ENCODE measurements around the gene SLC16A10.
"Not testable (repeated sequence)": the region's sequence is repeated elsewhere in the genome, so short reads cannot be mapped to it uniquely, and the experiment has no call there.

Gene SLC16A10

DNA sequence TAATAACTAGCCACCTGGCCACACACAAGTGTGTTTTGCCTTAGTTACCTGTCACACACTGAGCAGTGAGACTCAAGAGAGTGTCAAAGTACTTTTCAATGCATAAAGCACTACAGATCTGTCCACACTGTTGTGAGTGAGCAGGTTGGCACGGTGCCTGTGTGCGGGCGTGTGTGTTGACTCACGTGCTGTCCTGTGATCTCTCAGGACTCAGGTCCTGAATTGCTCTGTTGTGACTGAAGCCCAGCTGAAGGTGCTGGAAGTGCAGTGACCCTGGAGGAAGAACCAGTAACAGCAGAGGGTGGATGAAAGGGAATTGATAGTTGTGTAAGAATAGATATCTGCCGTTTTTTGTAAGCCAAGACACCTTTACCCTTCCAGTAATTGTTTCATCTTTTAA, 18.3 kb downstream of the SLC16A10 start:
- Mint-ChIP-seq H3K4me3 (no peak overlapping the region), H3K36me3 (ENCODE audit: low read depth) (peaks cover 6% of the 10 kb centered on the region)

DNA sequence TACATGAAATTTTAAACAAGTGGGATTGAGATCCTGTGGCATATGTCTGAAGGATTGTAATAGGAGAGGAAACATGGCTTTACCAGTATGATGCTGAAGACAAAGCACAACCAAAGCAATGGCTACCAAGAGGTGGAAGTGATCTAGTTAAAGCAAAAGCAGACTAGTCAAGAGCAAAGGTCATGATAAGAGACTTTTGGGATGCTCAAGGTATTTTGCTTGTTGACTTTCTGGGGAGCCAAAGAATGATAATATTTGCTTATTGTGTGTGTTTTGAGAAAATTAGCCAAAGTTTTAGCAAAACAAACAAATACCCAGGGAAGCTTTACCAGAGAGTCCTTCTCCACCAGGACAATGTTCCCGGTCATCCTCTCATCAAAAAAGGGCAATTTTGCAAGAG, 20.3 kb downstream of the SLC16A10 start:
- H3K4me3 Mint-ChIP-seq, result no peak overlapping the region
- peaks cover 6% of the 10 kb centered on the region for H3K36me3 Mint-ChIP-seq (ENCODE audit: low read depth)
- no peak overlapping the region for H3K27ac Mint-ChIP-seq
- DNase-seq, result no peak
- H3K4me1 Mint-ChIP-seq (ENCODE audit: low read depth), result peaks cover 23% of the 10 kb centered on the region
- peaks cover 11% of the 10 kb centered on the region for H3K9me3 Mint-ChIP-seq
- H3K27me3 Mint-ChIP-seq, result no peaks in the 10 kb centered on the region

More for the DNA sequence above, 18.3 kb downstream of the SLC16A10 start:
- Mint-ChIP-seq H3K9me3 (peaks cover 11% of the 10 kb centered on the region), H3K27me3 (no peaks in the 10 kb centered on the region), H3K27ac (no peak overlapping the region), H3K4me1 (ENCODE audit: low read depth) (peaks cover 17% of the 10 kb centered on the region)
- peak; percentile 42 for DNase-seq

DNA sequence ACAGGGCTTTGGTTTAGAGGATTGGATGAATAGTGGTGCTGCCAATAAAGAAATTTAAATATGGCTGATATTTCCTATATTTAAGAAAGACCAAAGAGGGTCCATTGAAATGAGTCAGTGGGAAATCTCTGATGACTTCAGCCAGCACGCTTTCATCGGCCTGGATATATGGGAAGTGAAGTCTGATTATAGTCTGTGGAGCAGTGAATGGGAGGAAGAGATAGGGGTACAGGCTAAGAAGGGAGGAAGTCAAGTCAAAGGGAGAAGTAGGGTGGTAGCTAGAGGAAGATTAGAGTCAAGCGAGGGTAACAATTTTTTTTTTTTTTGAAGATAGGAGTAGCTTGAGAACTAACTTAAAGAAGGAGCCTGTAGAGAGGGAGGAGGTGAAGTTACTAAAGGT, 22.7 kb downstream of the SLC16A10 start:
- H3K27me3 Mint-ChIP-seq, result no peaks in the 10 kb centered on the region
- no peak overlapping the region for H3K27ac Mint-ChIP-seq

DNA sequence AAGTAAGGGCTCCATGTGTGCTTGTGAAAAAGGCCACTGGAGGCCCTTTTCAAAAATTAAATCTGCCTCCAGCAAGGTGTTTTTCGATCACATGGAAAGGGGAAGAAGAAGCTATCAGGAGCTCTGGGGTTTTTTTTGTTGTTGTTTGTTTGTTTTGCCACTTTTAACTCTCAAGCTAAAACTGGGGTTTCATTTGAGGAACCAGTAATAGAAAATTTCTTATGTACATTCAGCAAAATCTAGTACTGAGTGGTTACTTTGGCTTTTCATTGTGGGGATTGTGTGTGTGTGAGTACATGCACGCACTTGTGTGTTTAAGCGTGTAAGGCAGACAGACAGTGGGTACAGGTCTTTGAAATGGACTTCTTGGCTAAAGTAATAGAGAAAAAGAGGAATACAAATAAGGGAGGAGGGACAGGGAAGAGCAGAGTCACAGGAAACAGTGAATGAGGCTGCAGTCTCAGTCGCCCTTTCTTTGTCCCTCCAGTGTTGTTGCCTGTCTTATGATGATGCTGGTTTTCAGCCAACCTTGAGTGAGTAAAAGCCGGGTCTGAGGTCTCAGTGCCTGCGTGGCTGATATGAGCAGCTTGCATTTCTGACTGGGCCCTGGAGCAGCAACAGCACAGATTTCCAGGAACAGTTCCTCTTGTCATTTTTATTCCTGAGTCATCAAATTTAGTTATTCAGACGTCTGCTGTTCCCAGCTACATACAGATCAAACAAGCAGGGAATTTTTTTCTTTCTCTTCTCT, 26.2 kb downstream of the SLC16A10 start:
- no peaks in the 10 kb centered on the region for H3K9me3 Mint-ChIP-seq
- H3K27me3 Mint-ChIP-seq, result no peaks in the 10 kb centered on the region
- peak; percentile 41 for DNase-seq
- peak overlapping the region; percentile 85 for H3K27ac Mint-ChIP-seq
- H3K36me3 Mint-ChIP-seq (ENCODE audit: low read depth), result no peaks in the 10 kb centered on the region
- H3K4me3 Mint-ChIP-seq, result peak overlapping the region; percentile 11
- H3K4me1 Mint-ChIP-seq (ENCODE audit: low read depth), result peaks cover 38% of the 10 kb centered on the region

More for the DNA sequence above, 22.7 kb downstream of the SLC16A10 start:
- Mint-ChIP-seq H3K9me3 (peaks cover 11% of the 10 kb centered on the region), H3K4me1 (ENCODE audit: low read depth) (peaks cover 36% of the 10 kb centered on the region), H3K4me3 (no peak overlapping the region), H3K36me3 (ENCODE audit: low read depth) (peaks cover 6% of the 10 kb centered on the region)
- DNase-seq, result no peak

DNA sequence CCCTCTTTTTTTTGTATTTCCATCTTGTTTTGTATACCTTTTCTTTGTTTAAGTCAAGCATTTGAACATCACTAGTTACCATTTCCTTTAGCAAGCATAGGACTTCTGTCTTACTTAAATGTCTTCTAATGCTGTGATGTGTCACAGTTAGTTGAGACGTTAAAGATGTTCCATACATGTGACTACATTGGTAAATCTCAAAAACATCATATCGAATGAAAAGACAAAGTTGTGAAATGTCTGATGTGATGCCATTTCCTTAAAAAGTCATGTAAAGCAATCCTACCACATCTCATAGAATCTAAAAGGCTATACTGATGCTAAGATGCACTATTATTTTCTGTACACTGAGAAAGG, 26.8 kb downstream of the SLC16A10 start:
- Mint-ChIP-seq H3K9me3 (no peaks in the 10 kb centered on the region), H3K4me1 (ENCODE audit: low read depth) (peaks cover 38% of the 10 kb centered on the region), H3K4me3 (peak overlapping the region; percentile 11), H3K27ac (peak overlapping the region; percentile 85), H3K36me3 (ENCODE audit: low read depth) (no peaks in the 10 kb centered on the region), H3K27me3 (no peaks in the 10 kb centered on the region)
- DNase-seq, result no peak

- Mint-ChIP-seq H3K4me3 (no peak overlapping the region), H3K27ac (no peak overlapping the region), H3K9me3 (no peaks in the 10 kb centered on the region), H3K4me1 (ENCODE audit: low read depth) (peaks cover 38% of the 10 kb centered on the region), H3K36me3 (ENCODE audit: low read depth) (no peaks in the 10 kb centered on the region), H3K27me3 (no peaks in the 10 kb centered on the region)
- DNase-seq, result no peak
Observed at GRCh38 chr6:111114482-111114881, 27.2 kb downstream of the SLC16A10 start.

- Mint-ChIP-seq H3K9me3 (no peaks in the 10 kb centered on the region), H3K4me3 (no peak overlapping the region), H3K27ac (no peak overlapping the region), H3K27me3 (no peaks in the 10 kb centered on the region), H3K36me3 (ENCODE audit: low read depth) (no peaks in the 10 kb centered on the region), H3K4me1 (ENCODE audit: low read depth) (peaks cover 30% of the 10 kb centered on the region)
- DNase-seq, result no peak
Observed at GRCh38 chr6:111118826-111119225, 31.5 kb downstream of the SLC16A10 start.

GRCh38 chr6:111119571-111120329, 32.4 kb downstream of the SLC16A10 start:
- Mint-ChIP-seq H3K9me3 (no peaks in the 10 kb centered on the region), H3K4me3 (no peak overlapping the region), H3K4me1 (ENCODE audit: low read depth) (peaks cover 28% of the 10 kb centered on the region), H3K27ac (no peak overlapping the region), H3K27me3 (no peaks in the 10 kb centered on the region), H3K36me3 (ENCODE audit: low read depth) (no peaks in the 10 kb centered on the region)
- no peak for DNase-seq

DNA sequence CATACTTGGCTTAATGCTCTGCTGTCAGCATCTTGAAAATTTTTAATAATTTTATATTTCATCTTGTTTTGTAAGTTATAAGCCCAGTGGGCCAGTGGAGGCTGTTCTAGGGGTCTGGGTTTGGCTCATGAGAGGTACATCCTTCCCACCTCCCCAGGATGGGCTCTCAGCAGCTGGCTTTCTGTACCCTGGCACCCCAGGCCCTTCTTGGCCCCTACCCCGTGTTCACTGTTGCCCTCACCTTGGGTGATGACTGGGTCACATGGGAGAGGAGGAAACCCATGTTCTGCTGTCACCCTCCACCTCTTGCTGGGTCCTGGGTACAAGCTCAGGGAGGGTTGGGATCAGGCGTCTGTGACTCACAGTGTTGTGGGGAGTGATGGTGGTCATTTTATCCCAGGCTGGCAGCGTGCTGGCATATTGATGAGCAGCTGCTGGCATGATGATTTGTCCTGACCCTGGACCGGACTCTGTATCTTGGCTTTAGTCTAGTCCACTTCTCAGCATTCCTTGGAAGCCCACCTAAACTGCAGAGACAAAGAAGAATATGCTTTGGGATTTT, 34.6 kb downstream of the SLC16A10 start:
- H3K4me3 Mint-ChIP-seq, result no peak overlapping the region
- peaks cover 19% of the 10 kb centered on the region for H3K4me1 Mint-ChIP-seq (ENCODE audit: low read depth)
- H3K9me3 Mint-ChIP-seq, result no peaks in the 10 kb centered on the region
- peak overlapping the region; percentile 35 for H3K27ac Mint-ChIP-seq
- no peaks in the 10 kb centered on the region for H3K27me3 Mint-ChIP-seq
- H3K36me3 Mint-ChIP-seq (ENCODE audit: low read depth), result no peaks in the 10 kb centered on the region
- DNase-seq, result no peak

DNA sequence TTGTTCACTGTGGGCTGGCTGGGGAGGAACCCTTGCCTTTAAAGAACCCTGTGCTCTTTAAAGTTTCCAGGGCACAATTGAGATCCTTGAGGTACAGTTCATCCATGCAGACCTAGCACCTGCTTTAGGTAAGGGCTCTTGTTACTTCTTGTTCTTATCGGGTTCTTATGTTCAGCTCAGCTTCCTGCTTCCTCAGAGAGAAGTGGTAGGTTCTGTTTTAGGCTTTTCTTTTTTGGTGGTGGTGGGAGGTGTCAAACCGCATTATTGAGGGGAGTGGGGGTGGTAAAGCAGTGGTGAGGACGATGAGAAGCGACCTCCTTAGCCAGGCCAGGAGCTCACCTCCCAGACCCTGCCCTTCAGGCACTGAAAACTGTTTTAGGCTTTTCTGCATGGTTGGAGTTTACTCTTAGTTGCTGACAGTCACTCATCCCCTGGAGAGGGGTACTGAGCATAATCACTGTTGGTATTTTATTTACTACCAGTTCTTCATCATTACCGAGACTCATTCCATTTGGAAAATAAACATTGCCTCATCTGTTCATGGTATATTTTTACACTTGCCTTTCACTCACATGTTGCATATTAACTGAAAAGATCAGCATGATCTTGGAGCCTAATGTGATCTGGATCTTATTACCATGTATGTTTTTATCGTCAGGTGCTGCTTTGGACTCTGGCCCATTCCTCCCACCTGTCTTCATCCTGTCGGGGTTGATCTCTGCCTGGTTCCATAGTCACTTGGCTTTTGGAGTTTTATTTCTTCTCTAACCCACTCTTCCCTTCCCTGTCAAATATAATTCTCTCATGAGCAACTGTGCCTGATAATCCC, 35.4 kb downstream of the SLC16A10 start:
- no peak overlapping the region for H3K4me3 Mint-ChIP-seq
- H3K9me3 Mint-ChIP-seq, result no peaks in the 10 kb centered on the region
- peak overlapping the region; percentile 35 for H3K27ac Mint-ChIP-seq
- peaks cover 19% of the 10 kb centered on the region for H3K4me1 Mint-ChIP-seq (ENCODE audit: low read depth)
- H3K27me3 Mint-ChIP-seq, result no peaks in the 10 kb centered on the region
- H3K36me3 Mint-ChIP-seq (ENCODE audit: low read depth), result no peaks in the 10 kb centered on the region
- no peak for DNase-seq

GRCh38 chr6:111124406-111124805, 37.1 kb downstream of the SLC16A10 start:
- no peak overlapping the region for H3K4me3 Mint-ChIP-seq
- H3K27me3 Mint-ChIP-seq, result no peaks in the 10 kb centered on the region
- no peaks in the 10 kb centered on the region for H3K9me3 Mint-ChIP-seq
- no peaks in the 10 kb centered on the region for H3K36me3 Mint-ChIP-seq (ENCODE audit: low read depth)
- no peak overlapping the region for H3K27ac Mint-ChIP-seq
- DNase-seq, result no peak
- peaks cover 19% of the 10 kb centered on the region for H3K4me1 Mint-ChIP-seq (ENCODE audit: low read depth)

DNA sequence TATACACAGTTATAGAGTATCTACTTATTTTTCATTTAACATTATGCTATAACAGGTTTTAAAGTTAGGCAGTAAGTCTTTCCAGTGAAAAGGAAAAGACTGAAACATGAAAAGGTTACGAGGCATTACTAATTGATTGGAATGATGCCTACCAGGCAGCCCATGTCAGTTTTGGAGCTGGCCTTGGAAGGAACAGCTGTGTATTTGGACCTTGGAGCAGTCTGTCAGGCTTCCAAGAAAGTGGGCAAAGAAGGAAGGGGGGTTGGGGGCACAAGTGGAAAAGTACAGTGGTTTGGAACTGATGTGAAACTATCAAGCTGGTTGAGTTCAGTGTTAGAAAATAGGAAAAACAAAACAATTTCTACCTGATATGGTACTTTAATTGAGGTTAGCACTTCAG, 41.7 kb downstream of the SLC16A10 start:
- H3K27ac Mint-ChIP-seq, result no peak overlapping the region
- no peak for DNase-seq
- H3K27me3 Mint-ChIP-seq, result no peaks in the 10 kb centered on the region

GRCh38 chr6:111131018-111131417, 43.7 kb downstream of the SLC16A10 start:
- H3K27ac Mint-ChIP-seq; H3K9me3 Mint-ChIP-seq; H3K4me1 Mint-ChIP-seq (ENCODE audit: low read depth); H3K36me3 Mint-ChIP-seq (ENCODE audit: low read depth); H3K27me3 Mint-ChIP-seq; H3K4me3 Mint-ChIP-seq; DNase-seq: not testable (repeated sequence)

More for the DNA sequence above, 41.7 kb downstream of the SLC16A10 start:
- H3K36me3 Mint-ChIP-seq (ENCODE audit: low read depth), result no peaks in the 10 kb centered on the region
- peaks cover 2% of the 10 kb centered on the region for H3K4me1 Mint-ChIP-seq (ENCODE audit: low read depth)
- no peak overlapping the region for H3K4me3 Mint-ChIP-seq
- H3K9me3 Mint-ChIP-seq, result no peaks in the 10 kb centered on the region

DNA sequence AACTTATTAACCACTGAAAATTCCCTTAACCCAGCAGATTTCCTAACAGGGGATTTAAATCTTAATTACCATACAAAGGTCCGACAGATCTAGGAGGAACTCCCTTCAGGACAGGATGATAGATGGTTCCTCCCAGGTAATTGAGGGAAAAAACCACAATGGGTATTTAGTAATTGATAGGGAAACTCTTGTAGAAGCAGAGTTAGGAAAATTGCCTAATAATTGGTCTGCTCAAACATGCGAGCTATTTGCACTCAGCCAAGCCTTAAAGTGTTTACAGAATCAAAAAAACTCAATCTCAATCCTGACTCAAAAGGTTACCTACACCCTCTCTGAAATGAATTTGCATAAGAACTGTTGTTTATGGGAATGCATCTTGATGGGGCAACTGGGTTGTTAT, 45.4 kb downstream of the SLC16A10 start:
- not testable (repeated sequence) for DNase-seq; H3K27ac Mint-ChIP-seq; H3K36me3 Mint-ChIP-seq (ENCODE audit: low read depth); H3K27me3 Mint-ChIP-seq; H3K4me1 Mint-ChIP-seq (ENCODE audit: low read depth); H3K4me3 Mint-ChIP-seq; H3K9me3 Mint-ChIP-seq
